Measurements from ENCODE around the gene MSLN. TPM values are rescaled to one million over a fixed set of nuclear protein-coding genes. Genes with fewer than 3 reads are reported as not detected.

The MSLN gene
- total RNA-seq, 1 donor: under 0.01 TPM

DNA sequence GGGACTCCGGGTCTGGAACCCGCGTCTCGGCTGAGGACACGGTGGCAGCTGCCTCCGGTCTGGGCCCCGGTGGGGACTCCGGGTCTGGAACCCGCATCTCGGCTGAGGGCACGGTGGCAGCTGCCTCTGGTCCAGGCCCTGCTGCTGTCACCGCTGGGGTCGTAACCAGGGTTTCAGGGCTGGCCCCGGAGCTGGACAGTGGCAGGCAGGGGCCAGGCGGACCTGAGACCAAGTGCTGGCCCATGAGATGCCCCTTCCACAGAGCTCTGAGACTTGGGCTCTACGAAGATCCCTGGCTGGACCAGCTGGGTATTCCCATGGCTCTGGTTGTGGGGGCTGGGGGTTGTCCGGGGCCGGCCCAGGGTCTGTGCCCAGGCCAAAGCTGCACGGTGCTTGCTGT is 23.9 kb downstream of the MSLN start:
- Histone ChIP-seq H3K4me1 (ENCODE audit: insufficient read depth, low read length) (peaks cover 14% of the 10 kb centered on the region), H3K4me3 (ENCODE audit: insufficient read depth, low read length) (no peak overlapping the region), H3K27me3 (ENCODE audit: insufficient read depth, low read length) (peaks cover 6% of the 10 kb centered on the region), H3K79me2 (ENCODE audit: insufficient read depth, low read length) (peaks cover 25% of the 10 kb centered on the region), H3K27ac (ENCODE audit: low read depth, low read length) (no peak overlapping the region), H3K9me3 (ENCODE audit: low read depth, low read length) (no peaks in the 10 kb centered on the region), H3K36me3 (ENCODE audit: insufficient read depth, low read length) (peaks cover 5% of the 10 kb centered on the region), H3K4me2 (ENCODE audit: insufficient read depth, low read length) (no peak overlapping the region), H2AFZ (ENCODE audit: low read length) (no peak overlapping the region), H4K20me1 (ENCODE audit: insufficient read depth, low read length) (peaks cover 27% of the 10 kb centered on the region)
- TF ChIP-seq, protein P1, sequence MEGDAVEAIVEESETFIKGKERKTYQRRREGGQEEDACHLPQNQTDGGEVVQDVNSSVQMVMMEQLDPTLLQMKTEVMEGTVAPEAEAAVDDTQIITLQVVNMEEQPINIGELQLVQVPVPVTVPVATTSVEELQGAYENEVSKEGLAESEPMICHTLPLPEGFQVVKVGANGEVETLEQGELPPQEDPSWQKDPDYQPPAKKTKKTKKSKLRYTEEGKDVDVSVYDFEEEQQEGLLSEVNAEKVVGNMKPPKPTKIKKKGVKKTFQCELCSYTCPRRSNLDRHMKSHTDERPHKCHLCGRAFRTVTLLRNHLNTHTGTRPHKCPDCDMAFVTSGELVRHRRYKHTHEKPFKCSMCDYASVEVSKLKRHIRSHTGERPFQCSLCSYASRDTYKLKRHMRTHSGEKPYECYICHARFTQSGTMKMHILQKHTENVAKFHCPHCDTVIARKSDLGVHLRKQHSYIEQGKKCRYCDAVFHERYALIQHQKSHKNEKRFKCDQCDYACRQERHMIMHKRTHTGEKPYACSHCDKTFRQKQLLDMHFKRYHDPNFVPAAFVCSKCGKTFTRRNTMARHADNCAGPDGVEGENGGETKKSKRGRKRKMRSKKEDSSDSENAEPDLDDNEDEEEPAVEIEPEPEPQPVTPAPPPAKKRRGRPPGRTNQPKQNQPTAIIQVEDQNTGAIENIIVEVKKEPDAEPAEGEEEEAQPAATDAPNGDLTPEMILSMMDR (IDR thresholded peaks at IDR 0.05; ENCODE audit: extremely low read depth, low read depth, low read length): no peak
- no peak for DNase-seq (ENCODE audit: insufficient read length, low spot score, missing footprints)

DNA sequence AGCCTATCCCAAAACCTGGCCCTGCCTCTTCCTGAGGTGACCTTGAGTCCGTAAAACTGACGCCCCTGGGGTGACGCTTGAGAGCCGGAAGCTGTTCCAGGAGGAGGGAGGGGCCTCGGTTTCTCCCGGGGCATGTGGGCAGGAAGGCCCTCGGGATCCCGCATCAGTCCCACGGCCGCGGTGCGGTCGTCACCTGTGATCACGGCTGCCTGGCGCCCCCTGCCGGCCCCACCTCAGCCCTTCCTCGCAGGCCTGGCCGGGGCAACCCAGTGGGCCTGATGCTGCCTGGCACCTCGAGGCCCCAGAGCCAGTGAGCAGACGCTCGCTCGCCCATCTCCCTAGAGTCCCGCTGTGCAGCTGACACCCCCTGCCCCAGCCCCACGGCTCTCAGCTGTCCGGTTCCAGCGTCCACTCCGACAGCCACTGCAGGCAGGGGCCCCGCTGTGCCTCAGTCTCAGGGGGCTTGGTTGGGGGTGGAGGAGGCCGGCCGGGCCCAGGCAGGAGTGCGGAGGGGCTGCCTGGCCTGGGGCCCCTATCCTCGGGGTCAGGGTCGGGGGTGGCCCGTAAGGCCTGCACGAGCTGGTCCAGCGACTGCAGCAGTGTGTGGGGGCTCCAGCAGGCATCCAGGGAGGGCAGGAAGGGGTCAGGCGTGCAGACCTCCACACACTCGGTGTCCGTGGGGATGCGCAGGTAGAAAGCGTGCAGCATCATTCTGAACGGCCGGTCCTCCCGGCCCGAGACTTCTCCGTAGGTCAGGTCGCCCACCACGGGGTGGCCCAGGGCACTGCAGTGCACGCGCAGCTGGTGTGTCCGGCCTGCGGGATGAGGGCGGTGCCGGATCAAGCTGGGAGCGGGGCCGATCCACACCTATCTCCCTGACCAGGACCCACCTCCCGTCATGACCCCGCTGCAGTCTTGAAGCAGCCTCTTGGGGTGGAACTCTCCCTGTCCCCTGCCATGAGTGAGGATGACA is 25.3 kb downstream of the MSLN start:
- peak; percentile 99 for DNase-seq (ENCODE audit: insufficient read length, low spot score, missing footprints)

DNA sequence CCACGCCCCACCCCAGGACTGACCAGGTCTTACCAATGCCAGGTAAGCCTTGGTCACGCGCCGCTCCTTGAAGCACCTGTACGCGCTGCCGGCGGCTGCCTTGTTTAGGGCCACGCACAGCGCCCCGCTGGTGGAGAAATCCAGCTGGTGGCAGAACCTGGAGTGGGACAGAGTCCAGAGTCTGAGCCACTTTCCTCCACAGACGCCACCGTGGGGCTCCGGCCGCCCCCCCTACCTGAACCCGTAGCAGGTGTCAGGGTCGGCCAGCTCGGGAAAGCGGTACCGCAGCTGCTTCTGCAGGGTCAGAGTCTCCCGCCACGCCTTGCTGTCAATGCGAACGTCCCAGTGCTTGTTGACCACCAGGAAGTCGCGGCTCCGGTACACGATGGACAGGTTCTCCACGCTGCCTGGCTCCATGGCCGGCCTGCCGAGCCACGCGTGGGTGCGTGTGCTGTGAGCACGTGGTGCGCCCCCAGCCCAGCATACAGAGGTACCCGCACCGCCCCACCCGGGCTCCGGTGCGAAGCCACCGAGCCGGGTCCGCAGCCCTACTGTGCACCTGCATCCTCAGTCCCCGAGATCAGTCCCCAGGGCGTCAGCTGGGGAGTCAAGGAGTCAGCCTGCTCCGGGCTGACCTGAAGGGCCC is 26.9 kb downstream of the MSLN start:
- H3K4me3 ChIP-seq (ENCODE audit: insufficient read depth, low read length): peak overlapping the region; percentile 93
- DNase-seq (ENCODE audit: insufficient read length, low spot score, missing footprints): no peak
- peak overlapping the region; percentile 41 for H3K27ac ChIP-seq (ENCODE audit: low read depth, low read length)
- H4K20me1 ChIP-seq (ENCODE audit: insufficient read depth, low read length): peaks cover 27% of the 10 kb centered on the region
- TF ChIP-seq, protein P1 (IDR thresholded peaks at IDR 0.05; ENCODE audit: extremely low read depth, low read depth, low read length): no peak
- H3K36me3 ChIP-seq (ENCODE audit: insufficient read depth, low read length): peaks cover 10% of the 10 kb centered on the region
- peak overlapping the region; percentile 91 for H3K4me2 ChIP-seq (ENCODE audit: insufficient read depth, low read length)
- peaks cover 30% of the 10 kb centered on the region for H3K79me2 ChIP-seq (ENCODE audit: insufficient read depth, low read length)
- peak overlapping the region; percentile 29 for H2AFZ ChIP-seq (ENCODE audit: low read length)
- no peaks in the 10 kb centered on the region for H3K9me3 ChIP-seq (ENCODE audit: low read depth, low read length)
- no peaks in the 10 kb centered on the region for H3K27me3 ChIP-seq (ENCODE audit: insufficient read depth, low read length)
- peaks cover 17% of the 10 kb centered on the region for H3K4me1 ChIP-seq (ENCODE audit: insufficient read depth, low read length)

More for the DNA sequence above, 25.3 kb downstream of the MSLN start:
- Histone ChIP-seq H3K79me2 (ENCODE audit: insufficient read depth, low read length) (peaks cover 30% of the 10 kb centered on the region), H2AFZ (ENCODE audit: low read length) (no peak overlapping the region), H3K27me3 (ENCODE audit: insufficient read depth, low read length) (peaks cover 6% of the 10 kb centered on the region), H3K4me2 (ENCODE audit: insufficient read depth, low read length) (no peak overlapping the region), H3K27ac (ENCODE audit: low read depth, low read length) (no peak overlapping the region), H3K4me3 (ENCODE audit: insufficient read depth, low read length) (no peak overlapping the region), H3K9me3 (ENCODE audit: low read depth, low read length) (no peaks in the 10 kb centered on the region), H4K20me1 (ENCODE audit: insufficient read depth, low read length) (peaks cover 27% of the 10 kb centered on the region), H3K36me3 (ENCODE audit: insufficient read depth, low read length) (peaks cover 5% of the 10 kb centered on the region), H3K4me1 (ENCODE audit: insufficient read depth, low read length) (peaks cover 17% of the 10 kb centered on the region)
- TF ChIP-seq, protein P1 (IDR thresholded peaks at IDR 0.05; ENCODE audit: extremely low read depth, low read depth, low read length): peak; percentile 63

DNA sequence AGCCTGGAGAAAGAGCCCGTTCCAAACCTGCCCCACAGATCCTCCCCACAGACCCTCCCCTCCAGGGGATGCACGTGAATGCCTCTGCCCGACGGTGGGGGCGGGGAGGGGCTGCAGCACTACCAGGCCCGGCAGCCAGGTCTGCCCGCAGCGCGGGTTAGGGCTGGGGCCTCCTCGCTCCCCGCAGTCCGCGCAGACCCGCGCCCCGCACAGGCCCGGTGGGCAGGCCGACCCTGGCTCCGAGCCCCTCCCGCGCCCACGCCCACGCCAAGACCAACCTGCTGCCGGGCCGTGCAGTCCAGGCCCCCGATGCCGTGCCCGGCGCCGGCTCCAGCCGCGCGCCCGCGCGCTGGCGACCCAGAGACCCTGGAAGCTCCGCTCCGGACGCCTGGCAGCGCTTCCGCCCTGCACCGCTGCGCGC is 27.5 kb downstream of the MSLN start, which contains the start of gene RPUSD1:
RPUSD1 (minus strand) TSS at position 404 of the 421 bp plus-strand sequence. CDS start 644 bp downstream, outside the sequence.
- H3K36me3 ChIP-seq (ENCODE audit: insufficient read depth, low read length): peaks cover 10% of the 10 kb centered on the region
- H3K9me3 ChIP-seq (ENCODE audit: low read depth, low read length): no peaks in the 10 kb centered on the region
- peak within 1 kb of the TSS; percentile 93 for H3K4me3 ChIP-seq (ENCODE audit: insufficient read depth, low read length)
- peak within 1 kb of the TSS; percentile 41 for H3K27ac ChIP-seq (ENCODE audit: low read depth, low read length)
- H3K79me2 ChIP-seq (ENCODE audit: insufficient read depth, low read length): peaks cover 30% of the 10 kb centered on the region
- DNase-seq (ENCODE audit: insufficient read length, low spot score, missing footprints): peak; percentile 95
- TF ChIP-seq, protein P1 (IDR thresholded peaks at IDR 0.05; ENCODE audit: extremely low read depth, low read depth, low read length): no peak
- H2AFZ ChIP-seq (ENCODE audit: low read length): peak within 1 kb of the TSS; percentile 81
- peak within 1 kb of the TSS; percentile 91 for H3K4me2 ChIP-seq (ENCODE audit: insufficient read depth, low read length)
- peaks cover 27% of the 10 kb centered on the region for H4K20me1 ChIP-seq (ENCODE audit: insufficient read depth, low read length)
- no peaks in the 10 kb centered on the region for H3K27me3 ChIP-seq (ENCODE audit: insufficient read depth, low read length)
- H3K4me1 ChIP-seq (ENCODE audit: insufficient read depth, low read length): peaks cover 17% of the 10 kb centered on the region

All from osteoblast (primary cell).